BE2C (cell line): ENCODE data around the gene SPAG16.
"Not testable (repeated sequence)": the region's sequence is repeated elsewhere in the genome, so short reads cannot be mapped to it uniquely, and the experiment has no call there.

ENCODE experiments used
- DNase-seq: peaks from one replicate; pipeline ENCODE4 v3.0.0-alpha.2; 2020
- H3K27me3 ChIP-seq: fragments of 250-450 bp; sonication (Bioruptor Pico); 2 replicates; pipeline ENCODE4 v1.5.1; 2020; ENCODE audit warnings: mild to moderate bottlenecking
- H3K36me3 ChIP-seq: fragments of 250-450 bp; sonication (Bioruptor Pico); 2 replicates; pipeline ENCODE4 v1.5.1; 2020; ENCODE audit warnings: mild to moderate bottlenecking
- H3K4me1 ChIP-seq: fragments of 250-450 bp; sonication (Bioruptor Pico); 2 replicates; pipeline ENCODE4 v1.5.1; 2020
- H3K4me3 ChIP-seq: 2 replicates; pipeline ENCODE4 v1.5.1; 2011; ENCODE audit warnings: low read depth, low read length
- H3K9me3 ChIP-seq: fragments of 250-450 bp; sonication (Bioruptor Pico); 2 replicates; pipeline ENCODE4 v1.5.1; 2020
- CTCF ChIP-seq: IDR thresholded peaks from 2 replicates; pipeline ENCODE4 v1.5.1; 2012; ENCODE audit warnings: mild to moderate bottlenecking, low read depth, low read length

The SPAG16 gene

GRCh38 chr2:213689585-213689984, 405.3 kb downstream of the SPAG16 start:
- TF ChIP-seq CTCF: no peak
- Histone ChIP-seq H3K27me3 (no peaks in the 10 kb centered on the region), H3K4me3 (no peak overlapping the region), H3K36me3 (no peaks in the 10 kb centered on the region), H3K4me1 (no peaks in the 10 kb centered on the region), H3K9me3 (no peaks in the 10 kb centered on the region)
- DNase-seq: no peak

DNA sequence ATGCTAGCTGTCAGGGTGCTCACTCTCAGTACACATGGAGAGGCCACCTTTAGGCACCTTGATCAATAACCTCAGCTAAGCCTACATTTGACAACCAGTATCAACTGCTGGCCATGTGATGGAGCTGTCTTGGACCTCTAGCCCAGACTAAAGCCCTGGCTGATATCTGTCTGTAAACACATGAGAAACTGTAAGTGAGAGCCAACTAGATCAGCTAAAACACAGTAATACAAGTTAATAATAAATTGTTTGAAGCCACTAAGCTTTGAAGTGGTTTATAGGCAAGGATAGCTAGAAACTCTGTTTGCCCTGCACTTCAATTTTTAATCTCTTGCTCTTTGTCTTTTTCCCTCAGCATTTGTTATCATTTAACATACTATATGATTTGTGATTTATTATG, 407.1 kb downstream of the SPAG16 start:
- no peak for DNase-seq
- H3K9me3 ChIP-seq: no peaks in the 10 kb centered on the region
- no peaks in the 10 kb centered on the region for H3K27me3 ChIP-seq
- no peak for TF ChIP-seq CTCF
- no peaks in the 10 kb centered on the region for H3K36me3 ChIP-seq
- no peak overlapping the region for H3K4me3 ChIP-seq
- no peaks in the 10 kb centered on the region for H3K4me1 ChIP-seq

- TF ChIP-seq CTCF: no peak
- DNase-seq: no peak
- H3K4me1 ChIP-seq: no peaks in the 10 kb centered on the region
- H3K4me3 ChIP-seq: no peak overlapping the region
- H3K9me3 ChIP-seq: peaks cover 3% of the 10 kb centered on the region; the same call in 1 of the 2 replicates
- no peaks in the 10 kb centered on the region for H3K36me3 ChIP-seq
- no peaks in the 10 kb centered on the region for H3K27me3 ChIP-seq
Measured at GRCh38 chr2:213696442-213696841, 412.2 kb downstream of the SPAG16 start.

GRCh38 chr2:213701365-213701764, 417.1 kb downstream of the SPAG16 start:
- not testable (repeated sequence) for H3K4me3 ChIP-seq, H3K9me3 ChIP-seq, H3K36me3 ChIP-seq, H3K27me3 ChIP-seq, H3K4me1 ChIP-seq, DNase-seq

DNA sequence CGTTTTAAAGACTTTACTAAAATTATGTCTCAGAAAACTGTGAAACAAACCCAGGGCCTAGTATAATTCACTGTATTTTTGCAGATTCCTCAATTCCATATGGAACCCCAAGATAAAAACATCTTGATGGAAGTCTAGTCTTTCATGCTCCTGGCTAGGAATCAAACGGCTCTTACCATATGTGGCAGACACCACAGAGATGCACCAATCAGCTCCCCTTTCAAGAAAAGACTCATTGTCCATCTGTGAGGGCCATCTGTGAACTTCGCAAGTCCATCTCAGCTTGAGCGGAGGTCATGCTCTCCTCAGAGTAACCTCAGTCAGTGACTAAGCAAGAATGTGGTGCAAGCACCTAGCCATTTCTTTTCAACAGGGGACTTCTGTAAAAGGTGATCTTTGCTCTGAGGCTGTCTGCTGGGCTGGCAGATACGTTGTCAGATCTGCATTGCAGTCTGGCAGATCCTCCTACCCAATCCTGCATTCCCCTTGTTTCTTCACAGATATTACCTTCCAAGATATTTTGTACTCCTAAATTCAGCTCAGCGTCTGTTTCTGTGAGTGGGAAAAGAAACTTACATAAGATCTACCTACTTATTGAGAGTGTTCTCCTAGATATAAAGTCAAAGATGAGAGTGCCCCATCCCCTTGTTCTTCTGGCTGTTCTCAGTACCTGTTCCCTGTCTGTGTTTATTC, 419.3 kb downstream of the SPAG16 start:
- TF ChIP-seq CTCF: no peak
- no peak for DNase-seq
- Histone ChIP-seq H3K4me3 (no peak overlapping the region), H3K4me1 (no peaks in the 10 kb centered on the region), H3K27me3 (no peaks in the 10 kb centered on the region), H3K9me3 (peaks cover 5% of the 10 kb centered on the region; the same call in 1 of the 2 replicates), H3K36me3 (no peaks in the 10 kb centered on the region)

DNA sequence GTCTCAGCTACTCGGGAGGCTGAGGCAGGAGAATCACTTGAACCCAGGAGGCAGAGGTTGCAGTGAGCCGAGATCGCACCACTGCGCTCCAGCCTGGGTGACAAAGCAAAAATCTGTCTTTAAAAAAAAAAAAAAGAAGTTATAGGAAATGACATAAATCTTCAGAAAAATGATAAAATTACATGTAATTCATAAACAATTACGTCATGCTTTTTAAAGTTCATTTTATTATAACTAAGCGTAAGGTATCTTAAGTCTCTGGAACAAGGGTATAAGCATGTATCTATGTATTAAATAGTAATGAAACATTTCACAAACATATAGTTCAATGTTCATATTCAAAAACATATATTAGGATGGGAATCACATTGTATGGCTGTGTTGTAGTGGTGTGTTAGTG, 425.9 kb downstream of the SPAG16 start:
- TF ChIP-seq CTCF: no peak

GRCh38 chr2:213718411-213718810, 434.1 kb downstream of the SPAG16 start:
- H3K36me3 ChIP-seq, H3K9me3 ChIP-seq, H3K4me3 ChIP-seq, H3K27me3 ChIP-seq, DNase-seq: not testable (repeated sequence)
- H3K4me1 ChIP-seq: peaks cover 12% of the 10 kb centered on the region

More for the DNA sequence above, 425.9 kb downstream of the SPAG16 start:
- no peak for DNase-seq
- no peaks in the 10 kb centered on the region for H3K4me1 ChIP-seq
- H3K9me3 ChIP-seq: no peaks in the 10 kb centered on the region
- no peaks in the 10 kb centered on the region for H3K27me3 ChIP-seq
- H3K4me3 ChIP-seq: no peak overlapping the region
- H3K36me3 ChIP-seq: no peaks in the 10 kb centered on the region
